Measurements from ENCODE around the gene HILPDA. TPM values are rescaled to one million over a fixed set of nuclear protein-coding genes. Genes with fewer than 3 reads are reported as not detected.

Gene HILPDA
- total and polyA plus RNA-seq, 9 of the 15 experiments (the other 6 are each of a cell fraction or from before 2014, with no cell fraction given), result 8.3 to 71.8 (median 23.5) TPM

GRCh38 chr7:128431221-128431620 is 24.5 kb upstream of the HILPDA start (continued):
- peak; percentile 24; the same call in 1 of the 2 replicates for TF ChIP-seq C11orf30 (IDR thresholded peaks at IDR 0.05; ENCODE audit: low read depth)
- no peak for TF ChIP-seq RBFOX2 (IDR thresholded peaks at IDR 0.05; ENCODE audit: low read depth, low read length)
- no peak for TF ChIP-seq CBFB (CRISPR knock-in tag; IDR thresholded peaks at IDR 0.05)
- TF ChIP-seq, protein P1, sequence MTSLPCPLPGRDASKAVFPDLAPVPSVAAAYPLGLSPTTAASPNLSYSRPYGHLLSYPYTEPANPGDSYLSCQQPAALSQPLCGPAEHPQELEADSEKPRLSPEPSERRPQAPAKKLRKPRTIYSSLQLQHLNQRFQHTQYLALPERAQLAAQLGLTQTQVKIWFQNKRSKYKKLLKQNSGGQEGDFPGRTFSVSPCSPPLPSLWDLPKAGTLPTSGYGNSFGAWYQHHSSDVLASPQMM (CRISPR knock-in tag; IDR thresholded peaks at IDR 0.05), result no peak
- TF ChIP-seq ATF4 (CRISPR knock-in tag; IDR thresholded peaks at IDR 0.05), result no peak
- peak; percentile 19; the same call in 1 of the 2 replicates for TF ChIP-seq REST (IDR thresholded peaks at IDR 0.05; ENCODE audit: borderline replicate concordance)
- no peak for TF ChIP-seq REST (CRISPR knock-in tag; IDR thresholded peaks at IDR 0.05; ENCODE audit: low read depth)
- no peak for TF ChIP-seq CEBPB (tag; IDR thresholded peaks at IDR 0.05)
- no peak for TF ChIP-seq CREB1 (IDR thresholded peaks at IDR 0.05)
- TF ChIP-seq CREB1 (CRISPR knock-in tag; IDR thresholded peaks at IDR 0.05), result no peak
- TF ChIP-seq XRCC5 (IDR thresholded peaks at IDR 0.05; ENCODE audit: low read depth, low read length), result no peak
- TF ChIP-seq ZNF24 (IDR thresholded peaks at IDR 0.05), result no peak
- no peak for TF ChIP-seq ETS1 (conservative IDR thresholded peaks at IDR 0.05; ENCODE audit: control insufficient read depth, low read depth, low read length)
- peak; percentile 54; the same call in 1 of the 2 replicates for TF ChIP-seq JUND (IDR thresholded peaks at IDR 0.05; ENCODE audit: borderline replicate concordance, low read depth, low read length)
- TF ChIP-seq JUND (tag; IDR thresholded peaks at IDR 0.05; ENCODE audit: borderline replicate concordance, low read depth, low read length), result no peak; the same call in 2 of the 3 replicates
- no peak for TF ChIP-seq HEY1 (CRISPR knock-in tag; IDR thresholded peaks at IDR 0.05; ENCODE audit: borderline replicate concordance)
- TF ChIP-seq, protein P2, sequence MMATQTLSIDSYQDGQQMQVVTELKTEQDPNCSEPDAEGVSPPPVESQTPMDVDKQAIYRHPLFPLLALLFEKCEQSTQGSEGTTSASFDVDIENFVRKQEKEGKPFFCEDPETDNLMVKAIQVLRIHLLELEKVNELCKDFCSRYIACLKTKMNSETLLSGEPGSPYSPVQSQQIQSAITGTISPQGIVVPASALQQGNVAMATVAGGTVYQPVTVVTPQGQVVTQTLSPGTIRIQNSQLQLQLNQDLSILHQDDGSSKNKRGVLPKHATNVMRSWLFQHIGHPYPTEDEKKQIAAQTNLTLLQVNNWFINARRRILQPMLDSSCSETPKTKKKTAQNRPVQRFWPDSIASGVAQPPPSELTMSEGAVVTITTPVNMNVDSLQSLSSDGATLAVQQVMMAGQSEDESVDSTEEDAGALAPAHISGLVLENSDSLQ (IDR thresholded peaks at IDR 0.05), result no peak

All from K562 (cell line).